HG03460 (cell line): Measurements from ENCODE around the gene CARD16.

Experiments
- ATAC-seq: cut with Tn5 transposase; IDR thresholded peaks from one replicate; pipeline ENCODE4 v1.9.1; 2021; ENCODE audit not compliant: unreplicated experiment

CARD16 gene

GRCh38 chr11:105051559-105051958 is 6.4 kb upstream of the CARD16 start:
- no peak for ATAC-seq

GRCh38 chr11:105049481-105049880 is 4.3 kb upstream of the CARD16 start:
- no peak for ATAC-seq

- no peak for ATAC-seq
These were observed 1.9 kb upstream of the CARD16 start for GRCh38 chr11:105046898-105047579.

- no peak for ATAC-seq
These were observed 651 bp upstream of the CARD16 start for GRCh38 chr11:105045676-105046296.

- ATAC-seq = no peak
These were observed 3.0 kb downstream of the CARD16 start for GRCh38 chr11:105042178-105042577.

GRCh38 chr11:105040703-105041102 is 4.4 kb downstream of the CARD16 start:
- ATAC-seq = no peak

GRCh38 chr11:105034813-105035620 is 10.1 kb downstream of the CARD16 start, which contains the start of gene CASP1:
CASP1 (minus strand) TSS chr11:105035144; CDS start chr11:105035113, 31 bp downstream.
- ATAC-seq = peak; percentile 93

GRCh38 chr11:105034388-105034787 is 10.7 kb downstream of the CARD16 start:
- ATAC-seq = peak; percentile 9

- no peak for ATAC-seq
These were observed 11.4 kb downstream of the CARD16 start for GRCh38 chr11:105033781-105034180.

GRCh38 chr11:105033343-105033742 is 11.8 kb downstream of the CARD16 start:
- ATAC-seq = no peak

- ATAC-seq = no peak
These were observed 12.6 kb downstream of the CARD16 start for GRCh38 chr11:105032495-105032894.

GRCh38 chr11:105027678-105028077 is 17.5 kb downstream of the CARD16 start:
- no peak for ATAC-seq

GRCh38 chr11:105024394-105024793 is 20.7 kb downstream of the CARD16 start:
- ATAC-seq = no peak

GRCh38 chr11:105023003-105023402 is 22.1 kb downstream of the CARD16 start, which contains the start of gene CASP5:
CASP5 (minus strand) TSS chr11:105023168; CDS start chr11:105023136, 32 bp downstream.
- no peak for ATAC-seq

- ATAC-seq = no peak
These were observed 22.6 kb downstream of the CARD16 start for GRCh38 chr11:105022527-105022926.

- ATAC-seq = no peak
These were observed 37.7 kb downstream of the CARD16 start for GRCh38 chr11:105007463-105007862.

- ATAC-seq = no peak
These were observed 39.7 kb downstream of the CARD16 start for GRCh38 chr11:105005451-105005845.

- no peak for ATAC-seq
These were observed 41.1 kb downstream of the CARD16 start for GRCh38 chr11:105004021-105004420.

- ATAC-seq = no peak
These were observed 42.0 kb downstream of the CARD16 start for GRCh38 chr11:105003151-105003550.

GRCh38 chr11:105000797-105001196 is 44.3 kb downstream of the CARD16 start:
- ATAC-seq = peak; percentile 79

GRCh38 chr11:105000167-105000566 is 45.0 kb downstream of the CARD16 start:
- no peak for ATAC-seq

- ATAC-seq = no peak
These were observed 45.4 kb downstream of the CARD16 start for GRCh38 chr11:104999721-105000120.
